Measurements from ENCODE around the gene MAB21L2.
"Not testable (repeated sequence)": the region's sequence is repeated elsewhere in the genome, so short reads cannot be mapped to it uniquely, and the experiment has no call there.

Gene MAB21L2

GRCh38 chr4:150582146-150582872 is at the start of gene MAB21L2:
Gene MAB21L2, plus strand, starts transcription at chr4:150582151. Its CDS starts 879 bp downstream, at chr4:150583030.
- no peak for DNase-seq

GRCh38 chr4:150533673-150534072 is 48.3 kb upstream of the MAB21L2 start:
- no peak for DNase-seq

GRCh38 chr4:150534818-150535217 is 47.1 kb upstream of the MAB21L2 start:
- no peak for DNase-seq

GRCh38 chr4:150537911-150538310 is 44.0 kb upstream of the MAB21L2 start:
- not testable (repeated sequence) for DNase-seq

- DNase-seq, result no peak
These were observed 41.4 kb upstream of the MAB21L2 start for GRCh38 chr4:150540536-150540935.

- DNase-seq, result no peak
These were observed 41.0 kb upstream of the MAB21L2 start for GRCh38 chr4:150540959-150541360.

GRCh38 chr4:150541681-150542080 is 40.3 kb upstream of the MAB21L2 start:
- DNase-seq, result no peak

- DNase-seq, result no peak
These were observed 38.9 kb upstream of the MAB21L2 start for GRCh38 chr4:150543042-150543441.

- DNase-seq, result no peak
These were observed 35.7 kb upstream of the MAB21L2 start for GRCh38 chr4:150546286-150546685.

GRCh38 chr4:150547154-150547838 is 34.7 kb upstream of the MAB21L2 start:
- no peak for DNase-seq

- DNase-seq, result not testable (repeated sequence)
These were observed 24.1 kb upstream of the MAB21L2 start for GRCh38 chr4:150557811-150558210.

- DNase-seq, result no peak
These were observed 20.7 kb upstream of the MAB21L2 start for GRCh38 chr4:150561143-150561737.

GRCh38 chr4:150562250-150562649 is 19.7 kb upstream of the MAB21L2 start:
- DNase-seq, result no peak

- no peak for DNase-seq
These were observed 19.2 kb upstream of the MAB21L2 start for GRCh38 chr4:150562751-150563150.

- not testable (repeated sequence) for DNase-seq
These were observed 17.0 kb upstream of the MAB21L2 start for GRCh38 chr4:150564967-150565366.

GRCh38 chr4:150567070-150567469 is 14.9 kb upstream of the MAB21L2 start:
- DNase-seq, result no peak

GRCh38 chr4:150569384-150569987 is 12.5 kb upstream of the MAB21L2 start:
- DNase-seq, result no peak

- DNase-seq, result no peak
These were observed 11.9 kb upstream of the MAB21L2 start for GRCh38 chr4:150569998-150570535.

GRCh38 chr4:150570862-150571261 is 11.1 kb upstream of the MAB21L2 start:
- no peak for DNase-seq

GRCh38 chr4:150572704-150573504 is 9.0 kb upstream of the MAB21L2 start:
- DNase-seq, result no peak

GRCh38 chr4:150573534-150573933 is 8.4 kb upstream of the MAB21L2 start:
- no peak for DNase-seq

GRCh38 chr4:150574678-150575077 is 7.3 kb upstream of the MAB21L2 start:
- no peak for DNase-seq

All from RPMI8226 (cell line).